Measurements from ENCODE around the gene PANX2.

Gene PANX2

GRCh38 chr22:50213263-50213662 lies 42.7 kb downstream of the PANX2 start:
- H3K4me3 ChIP-seq (ENCODE audit: low read depth in 1 of 2, low read length in 1 of 2): no peak overlapping the region
- no peaks in the 10 kb centered on the region for H3K9me3 ChIP-seq
- H3K36me3 ChIP-seq: peaks cover 98% of the 10 kb centered on the region
- TF ChIP-seq CTCF (IDR thresholded peaks at IDR 0.05): no peak
- peaks cover 9 to 10% of the 10 kb centered on the region in 2 experiments for H3K4me1 ChIP-seq (ENCODE audit: control insufficient read depth in 1 of 2, insufficient read depth in 1 of 2, low read depth in 1 of 2, low read length in 1 of 2)
- no peak overlapping the region for H3K27ac ChIP-seq
- no peaks in the 10 kb centered on the region for H3K27me3 ChIP-seq

- no peak for TF ChIP-seq CTCF (IDR thresholded peaks at IDR 0.05)
- Histone ChIP-seq H3K9me3 (no peaks in the 10 kb centered on the region), H3K4me3 (ENCODE audit: low read depth in 1 of 2, low read length in 1 of 2) (no peak overlapping the region), H3K4me1 (ENCODE audit: control insufficient read depth in 1 of 2, insufficient read depth in 1 of 2, low read depth in 1 of 2, low read length in 1 of 2) (no peaks in the 10 kb centered on the region), H3K27ac (no peak overlapping the region), H3K27me3 (no peaks in the 10 kb centered on the region), H3K36me3 (peaks cover 100% of the 10 kb centered on the region)
These were observed 44.9 kb downstream of the PANX2 start for GRCh38 chr22:50215297-50216054.

GRCh38 chr22:50216055-50216683 lies 45.6 kb downstream of the PANX2 start:
- Histone ChIP-seq H3K27ac (no peak overlapping the region), H3K27me3 (no peaks in the 10 kb centered on the region), H3K4me1 (ENCODE audit: control insufficient read depth in 1 of 2, insufficient read depth in 1 of 2, low read depth in 1 of 2, low read length in 1 of 2) (no peaks in the 10 kb centered on the region), H3K9me3 (no peaks in the 10 kb centered on the region), H3K4me3 (ENCODE audit: low read depth in 1 of 2, low read length in 1 of 2) (no peak overlapping the region), H3K36me3 (peaks cover 100% of the 10 kb centered on the region)
- TF ChIP-seq CTCF (IDR thresholded peaks at IDR 0.05): no peak

- no peaks in the 10 kb centered on the region for H3K27me3 ChIP-seq
- no peak overlapping the region for H3K27ac ChIP-seq
- H3K4me3 ChIP-seq (ENCODE audit: low read depth in 1 of 2, low read length in 1 of 2): no peak overlapping the region
- no peaks in the 10 kb centered on the region for H3K4me1 ChIP-seq (ENCODE audit: control insufficient read depth in 1 of 2, insufficient read depth in 1 of 2, low read depth in 1 of 2, low read length in 1 of 2)
- TF ChIP-seq CTCF (IDR thresholded peaks at IDR 0.05): no peak
- H3K36me3 ChIP-seq: peaks cover 100% of the 10 kb centered on the region
- H3K9me3 ChIP-seq: no peaks in the 10 kb centered on the region
These were observed 46.4 kb downstream of the PANX2 start for GRCh38 chr22:50216684-50217520.

- TF ChIP-seq CTCF (IDR thresholded peaks at IDR 0.05): no peak
- H3K27ac ChIP-seq: no peak overlapping the region
- H3K4me1 ChIP-seq (ENCODE audit: control insufficient read depth in 1 of 2, insufficient read depth in 1 of 2, low read depth in 1 of 2, low read length in 1 of 2): no peaks in the 10 kb centered on the region
- H3K4me3 ChIP-seq (ENCODE audit: low read depth in 1 of 2, low read length in 1 of 2): no peak overlapping the region
- H3K9me3 ChIP-seq: no peaks in the 10 kb centered on the region
- no peaks in the 10 kb centered on the region for H3K27me3 ChIP-seq
- H3K36me3 ChIP-seq: peaks cover 100% of the 10 kb centered on the region
These were observed 47.1 kb downstream of the PANX2 start for GRCh38 chr22:50217543-50218152.
